ENCODE measurements around the gene VSIR. TPM values are rescaled to one million over a fixed set of nuclear protein-coding genes. Genes with fewer than 3 reads are reported as not detected.

The VSIR gene
- total RNA-seq, 2 experiments from 2014 or later: 86.2 to 91.4 TPM

GRCh38 chr10:71719464-71720201, 53.7 kb downstream of the VSIR start, which contains the start of gene C10orf105:
Gene C10orf105 (minus strand): TSS chr10:71719778. CDS start chr10:71716337, 3,441 bp downstream.
- TF ChIP-seq CTCF (IDR thresholded peaks at IDR 0.05): no peak
- peaks cover 43% of the 10 kb centered on the region for H3K4me1 Mint-ChIP-seq (ENCODE audit: low read depth)
- Histone ChIP-seq H3K9me3 (ENCODE audit: control insufficient read depth in 1 of 2, insufficient read depth in 1 of 2, low read length in 2 of 2) (no peaks in the 10 kb centered on the region), H3K36me3 (ENCODE audit: insufficient read depth, low read length) (no peaks in the 10 kb centered on the region), H3K4me3 (ENCODE audit: low read length) (no peak within 1 kb of the TSS), H3K27ac (ENCODE audit: low read depth in 1 of 2, low read length in 2 of 2) (no peak within 1 kb of the TSS), H3K27me3 (ENCODE audit: control insufficient read depth in 1 of 2, insufficient read depth in 2 of 2, low read length in 2 of 2) (no peaks in the 10 kb centered on the region), H3K4me1 (ENCODE audit: insufficient read depth, low read length) (peaks cover 89% of the 10 kb centered on the region)
- no peaks in the 10 kb centered on the region for H3K9me3 Mint-ChIP-seq
- H3K36me3 Mint-ChIP-seq (ENCODE audit: low read depth): no peaks in the 10 kb centered on the region
- ChIA-PET POLR2A (interaction anchor here (0.7 kb wide), 1 partner anchor 197 kb away, joined by 3 read pairs; no protein-coding TSS in a partner anchor), CTCF (interaction anchor here (1.7 kb wide), 1 partner anchor 12 kb away, joined by 6 read pairs; no protein-coding TSS in a partner anchor)
- H3K27me3 Mint-ChIP-seq: no peaks in the 10 kb centered on the region
- intact Hi-C loops (cut with DNase I, micrococcal nuclease): no loop called here
- no peak within 1 kb of the TSS for H3K4me3 Mint-ChIP-seq
- peak within 1 kb of the TSS; percentile 36 for H3K27ac Mint-ChIP-seq
- ATAC-seq (ENCODE audit: poor library complexity) (no peak), DNase-seq (no peak)

GRCh38 chr10:71719042-71719441, 54.3 kb downstream of the VSIR start:
- Histone ChIP-seq H3K27ac (ENCODE audit: low read depth in 1 of 2, low read length in 2 of 2) (no peak overlapping the region), H3K36me3 (ENCODE audit: insufficient read depth, low read length) (no peaks in the 10 kb centered on the region), H3K4me3 (ENCODE audit: low read length) (no peak overlapping the region), H3K27me3 (ENCODE audit: control insufficient read depth in 1 of 2, insufficient read depth in 2 of 2, low read length in 2 of 2) (no peaks in the 10 kb centered on the region), H3K9me3 (ENCODE audit: control insufficient read depth in 1 of 2, insufficient read depth in 1 of 2, low read length in 2 of 2) (no peaks in the 10 kb centered on the region), H3K4me1 (ENCODE audit: insufficient read depth, low read length) (peaks cover 89% of the 10 kb centered on the region)
- Mint-ChIP-seq H3K27me3 (no peaks in the 10 kb centered on the region), H3K27ac (peak overlapping the region; percentile 36), H3K36me3 (ENCODE audit: low read depth) (no peaks in the 10 kb centered on the region), H3K4me1 (ENCODE audit: low read depth) (peaks cover 46% of the 10 kb centered on the region), H3K4me3 (no peak overlapping the region), H3K9me3 (no peaks in the 10 kb centered on the region)
- DNase-seq (no peak), ATAC-seq (ENCODE audit: poor library complexity) (no peak)
- ChIA-PET CTCF (no interaction called here), POLR2A (interaction anchor here (0.7 kb wide), 1 partner anchor 197 kb away, joined by 3 read pairs; no protein-coding TSS in a partner anchor)
- intact Hi-C loops (cut with DNase I, micrococcal nuclease): no loop called here
- TF ChIP-seq CTCF (IDR thresholded peaks at IDR 0.05): no peak

- Mint-ChIP-seq H3K27ac (peak overlapping the region; percentile 36), H3K9me3 (no peaks in the 10 kb centered on the region), H3K4me1 (ENCODE audit: low read depth) (peaks cover 54% of the 10 kb centered on the region), H3K4me3 (no peak overlapping the region), H3K27me3 (no peaks in the 10 kb centered on the region), H3K36me3 (ENCODE audit: low read depth) (no peaks in the 10 kb centered on the region)
- CTCF ChIA-PET: no interaction called here
- POLR2A ChIA-PET: interaction anchor here (1.2 kb wide), 1 partner anchor 9 kb away, joined by 5 read pairs; no protein-coding TSS in a partner anchor
- no peaks in the 10 kb centered on the region for H3K36me3 ChIP-seq (ENCODE audit: insufficient read depth, low read length)
- DNase-seq (no peak), ATAC-seq (ENCODE audit: poor library complexity) (no peak)
- no peaks in the 10 kb centered on the region for H3K9me3 ChIP-seq (ENCODE audit: control insufficient read depth in 1 of 2, insufficient read depth in 1 of 2, low read length in 2 of 2)
- H3K4me3 ChIP-seq (ENCODE audit: low read length): no peak overlapping the region
- intact Hi-C loops (cut with DNase I, micrococcal nuclease): no loop called here
- peaks cover 89% of the 10 kb centered on the region for H3K4me1 ChIP-seq (ENCODE audit: insufficient read depth, low read length)
- TF ChIP-seq CTCF (IDR thresholded peaks at IDR 0.05): no peak
- no peaks in the 10 kb centered on the region for H3K27me3 ChIP-seq (ENCODE audit: control insufficient read depth in 1 of 2, insufficient read depth in 2 of 2, low read length in 2 of 2)
- no peak overlapping the region for H3K27ac ChIP-seq (ENCODE audit: low read depth in 1 of 2, low read length in 2 of 2)
Observed at GRCh38 chr10:71718165-71718698, 55.1 kb downstream of the VSIR start.
